HL-60 (cell line): ENCODE data around the gene PC.

ENCODE experiments used
- CTCF ChIP-seq: IDR thresholded peaks from one replicate; pipeline ENCODE4 v1.5.1; 2011; ENCODE audit warnings: low read length, control low read depth, inconsistent platforms; ENCODE audit not compliant: insufficient read depth
- POLR2AphosphoS5 ChIP-seq: IDR thresholded peaks from 2 replicates; pipeline ENCODE4 v1.6.1; 2012; ENCODE audit warnings: low read depth

DNA sequence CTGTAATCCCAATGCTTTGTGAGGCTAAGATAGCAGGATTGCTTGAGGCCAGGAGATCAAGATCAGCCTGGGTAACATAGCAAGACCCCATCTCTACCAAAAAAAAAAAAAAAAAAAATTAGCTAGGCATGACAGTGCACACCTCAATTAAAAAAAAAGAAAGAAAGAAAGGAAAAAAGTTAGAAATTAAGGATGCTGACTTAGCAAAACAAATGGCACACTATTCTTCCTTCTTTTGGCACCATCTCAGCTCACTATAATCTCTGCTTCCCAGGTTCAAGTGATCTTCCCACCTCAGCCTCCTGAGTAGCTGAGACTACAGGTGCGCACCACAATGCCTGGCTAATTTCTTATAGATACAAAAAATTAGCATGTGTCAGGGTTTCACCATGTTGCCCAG is 33.9 kb downstream of the PC start:
- TF ChIP-seq CTCF (no peak), POLR2AphosphoS5 (no peak)
